ENCODE measurements around the gene TPST1.

- TF ChIP-seq CTCF (conservative IDR thresholded peaks at IDR 0.05; ENCODE audit: low read length): peak; percentile 52
- no peak for TF ChIP-seq EZH2phosphoT487 (IDR thresholded peaks at IDR 0.05; ENCODE audit: borderline replicate concordance)
These were observed at the start of gene TPST1 for GRCh38 chr7:66204822-66205740.
